ENCODE data around the gene CYP26A1.

Gene CYP26A1

GRCh38 chr10:93090619-93091018 is 16.9 kb downstream of the CYP26A1 start:
- TF ChIP-seq CTCF (IDR thresholded peaks at IDR 0.05; ENCODE audit: low read length) (no peak), EZH2phosphoT487 (IDR thresholded peaks at IDR 0.05; ENCODE audit: low read length) (no peak), EZH2 (optimal IDR thresholded peaks at IDR 0.05; ENCODE audit: low read depth, low read length) (no peak)
- no peaks in the 10 kb centered on the region for H3K9me2 ChIP-seq (replicated peaks; ENCODE audit: insufficient read depth, low read length)
- peaks cover 22% of the 10 kb centered on the region; the same call in 1 of the 2 replicates for H3K27me3 ChIP-seq (replicated peaks; ENCODE audit: insufficient read depth, low read length)
- H3K79me2 ChIP-seq (ENCODE audit: low read length): no peaks in the 10 kb centered on the region
- peaks cover 5% of the 10 kb centered on the region for H3K4me1 ChIP-seq (ENCODE audit: low read length)
- no peak for DNase-seq
- H3K4me3 ChIP-seq (ENCODE audit: low read length): no peak overlapping the region
- H3K9ac ChIP-seq (ENCODE audit: low read length): no peak overlapping the region
- no peaks in the 10 kb centered on the region for H3K9me3 ChIP-seq (replicated peaks; ENCODE audit: insufficient read depth, low read length)
- no peaks in the 10 kb centered on the region for H3F3A ChIP-seq (ENCODE audit: insufficient read depth, low read length)
- no peaks in the 10 kb centered on the region for H4K20me1 ChIP-seq (ENCODE audit: insufficient read depth, low read length)
- no peak overlapping the region for H3K4me2 ChIP-seq (ENCODE audit: low read depth, low read length)
- no peak overlapping the region for H3K27ac ChIP-seq (ENCODE audit: low read length)
- no peak overlapping the region for H2AFZ ChIP-seq (ENCODE audit: low read length)
- no peaks in the 10 kb centered on the region for H3K36me3 ChIP-seq (replicated peaks; ENCODE audit: insufficient read depth, low read length)

- Histone ChIP-seq H3K9ac (ENCODE audit: low read length) (no peak overlapping the region), H2AFZ (ENCODE audit: low read length) (no peak overlapping the region), H3K79me2 (ENCODE audit: low read length) (no peaks in the 10 kb centered on the region), H3K4me1 (ENCODE audit: low read length) (no peaks in the 10 kb centered on the region), H3K9me2 (replicated peaks; ENCODE audit: insufficient read depth, low read length) (no peaks in the 10 kb centered on the region), H3K27me3 (replicated peaks; ENCODE audit: insufficient read depth, low read length) (peaks cover 16% of the 10 kb centered on the region; the same call in 1 of the 2 replicates), H3K9me3 (replicated peaks; ENCODE audit: insufficient read depth, low read length) (no peaks in the 10 kb centered on the region), H3K4me3 (ENCODE audit: low read length) (no peak overlapping the region), H3K36me3 (replicated peaks; ENCODE audit: insufficient read depth, low read length) (no peaks in the 10 kb centered on the region), H4K20me1 (ENCODE audit: insufficient read depth, low read length) (no peaks in the 10 kb centered on the region), H3F3A (ENCODE audit: insufficient read depth, low read length) (no peaks in the 10 kb centered on the region), H3K27ac (ENCODE audit: low read length) (no peak overlapping the region), H3K4me2 (ENCODE audit: low read depth, low read length) (no peak overlapping the region)
- no peak for TF ChIP-seq CTCF (IDR thresholded peaks at IDR 0.05; ENCODE audit: low read length)
- no peak for TF ChIP-seq EZH2phosphoT487 (IDR thresholded peaks at IDR 0.05; ENCODE audit: low read length)
- TF ChIP-seq EZH2 (optimal IDR thresholded peaks at IDR 0.05; ENCODE audit: low read depth, low read length): no peak
- DNase-seq: no peak
Observed at GRCh38 chr10:93091960-93092359, 18.3 kb downstream of the CYP26A1 start.

- no peaks in the 10 kb centered on the region for H3F3A ChIP-seq (ENCODE audit: insufficient read depth, low read length)
- H3K9ac ChIP-seq (ENCODE audit: low read length): no peak overlapping the region
- no peak overlapping the region for H3K4me3 ChIP-seq (ENCODE audit: low read length)
- TF ChIP-seq CTCF (IDR thresholded peaks at IDR 0.05; ENCODE audit: low read length) (no peak), EZH2phosphoT487 (IDR thresholded peaks at IDR 0.05; ENCODE audit: low read length) (no peak), EZH2 (optimal IDR thresholded peaks at IDR 0.05; ENCODE audit: low read depth, low read length) (no peak)
- H3K4me1 ChIP-seq (ENCODE audit: low read length): no peaks in the 10 kb centered on the region
- H2AFZ ChIP-seq (ENCODE audit: low read length): no peak overlapping the region
- no peaks in the 10 kb centered on the region for H4K20me1 ChIP-seq (ENCODE audit: insufficient read depth, low read length)
- H3K9me2 ChIP-seq (replicated peaks; ENCODE audit: insufficient read depth, low read length): no peaks in the 10 kb centered on the region
- no peak overlapping the region for H3K27ac ChIP-seq (ENCODE audit: low read length)
- no peak overlapping the region for H3K4me2 ChIP-seq (ENCODE audit: low read depth, low read length)
- no peaks in the 10 kb centered on the region for H3K9me3 ChIP-seq (replicated peaks; ENCODE audit: insufficient read depth, low read length)
- no peaks in the 10 kb centered on the region for H3K27me3 ChIP-seq (replicated peaks; ENCODE audit: insufficient read depth, low read length)
- H3K79me2 ChIP-seq (ENCODE audit: low read length): no peaks in the 10 kb centered on the region
- DNase-seq: no peak
- H3K36me3 ChIP-seq (replicated peaks; ENCODE audit: insufficient read depth, low read length): no peaks in the 10 kb centered on the region
Observed at GRCh38 chr10:93095225-93095624, 21.5 kb downstream of the CYP26A1 start.
